Activated naive CD4-positive, alpha-beta T cell treated with anti-CD3 and anti-CD28 coated beads, Interleukin-2, amount 50 U/mL, for 24 hours (primary cell): ENCODE measurements around the gene WLS.

ENCODE experiments used
- H3K27ac Mint-ChIP-seq: one replicate; pipeline ENCODE4 v1.8.0; 2021; ENCODE audit warnings: mild to moderate bottlenecking, mixed read lengths
- H3K27me3 Mint-ChIP-seq: one replicate; pipeline ENCODE4 v1.8.0; 2021; ENCODE audit warnings: mixed read lengths
- H3K36me3 Mint-ChIP-seq: one replicate; pipeline ENCODE4 v1.8.0; 2021; ENCODE audit warnings: mixed read lengths
- H3K4me1 Mint-ChIP-seq: one replicate; pipeline ENCODE4 v1.8.0; 2021; ENCODE audit warnings: mixed read lengths
- H3K4me3 Mint-ChIP-seq: one replicate; pipeline ENCODE4 v1.8.0; 2021; ENCODE audit warnings: mild to moderate bottlenecking, mixed read lengths
- H3K9me3 Mint-ChIP-seq: one replicate; pipeline ENCODE4 v1.8.0; 2021; ENCODE audit warnings: mixed read lengths

The WLS gene

GRCh38 chr1:68145418-68146126 is 86.8 kb downstream of the WLS start:
- no peaks in the 10 kb centered on the region for H3K27me3 Mint-ChIP-seq
- no peaks in the 10 kb centered on the region for H3K9me3 Mint-ChIP-seq
- no peaks in the 10 kb centered on the region for H3K36me3 Mint-ChIP-seq
- H3K27ac Mint-ChIP-seq, result no peak overlapping the region
- H3K4me3 Mint-ChIP-seq, result no peak overlapping the region
- H3K4me1 Mint-ChIP-seq, result no peaks in the 10 kb centered on the region

- H3K36me3 Mint-ChIP-seq, result no peaks in the 10 kb centered on the region
- no peak overlapping the region for H3K4me3 Mint-ChIP-seq
- no peaks in the 10 kb centered on the region for H3K27me3 Mint-ChIP-seq
- H3K4me1 Mint-ChIP-seq, result no peaks in the 10 kb centered on the region
- H3K9me3 Mint-ChIP-seq, result no peaks in the 10 kb centered on the region
- no peak overlapping the region for H3K27ac Mint-ChIP-seq
Measured at GRCh38 chr1:68144856-68145255, 87.5 kb downstream of the WLS start.

GRCh38 chr1:68143633-68144032 is 88.7 kb downstream of the WLS start:
- Mint-ChIP-seq H3K36me3 (no peaks in the 10 kb centered on the region), H3K4me3 (no peak overlapping the region), H3K27me3 (no peaks in the 10 kb centered on the region), H3K27ac (no peak overlapping the region), H3K4me1 (no peaks in the 10 kb centered on the region), H3K9me3 (no peaks in the 10 kb centered on the region)

- Mint-ChIP-seq H3K9me3 (no peaks in the 10 kb centered on the region), H3K4me3 (no peak overlapping the region), H3K4me1 (no peaks in the 10 kb centered on the region), H3K36me3 (no peaks in the 10 kb centered on the region), H3K27ac (no peak overlapping the region), H3K27me3 (no peaks in the 10 kb centered on the region)
Measured at GRCh38 chr1:68142461-68142860, 89.9 kb downstream of the WLS start.

- Mint-ChIP-seq H3K27me3 (no peaks in the 10 kb centered on the region), H3K27ac (no peak overlapping the region), H3K36me3 (no peaks in the 10 kb centered on the region), H3K9me3 (no peaks in the 10 kb centered on the region), H3K4me3 (no peak overlapping the region), H3K4me1 (no peaks in the 10 kb centered on the region)
Measured at GRCh38 chr1:68142036-68142435, 90.3 kb downstream of the WLS start.

GRCh38 chr1:68141071-68142021 is 91.0 kb downstream of the WLS start:
- Mint-ChIP-seq H3K36me3 (no peaks in the 10 kb centered on the region), H3K27me3 (no peaks in the 10 kb centered on the region), H3K4me3 (no peak overlapping the region), H3K27ac (no peak overlapping the region), H3K9me3 (no peaks in the 10 kb centered on the region), H3K4me1 (no peaks in the 10 kb centered on the region)

GRCh38 chr1:68140536-68140935 is 91.8 kb downstream of the WLS start:
- no peaks in the 10 kb centered on the region for H3K36me3 Mint-ChIP-seq

GRCh38 chr1:68136187-68136586 is 96.1 kb downstream of the WLS start:
- no peak overlapping the region for H3K4me3 Mint-ChIP-seq
- H3K9me3 Mint-ChIP-seq, result no peaks in the 10 kb centered on the region
- H3K27ac Mint-ChIP-seq, result no peak overlapping the region
- no peaks in the 10 kb centered on the region for H3K4me1 Mint-ChIP-seq
- peaks cover 1% of the 10 kb centered on the region for H3K27me3 Mint-ChIP-seq
- no peaks in the 10 kb centered on the region for H3K36me3 Mint-ChIP-seq

More at GRCh38 chr1:68140536-68140935, 91.8 kb downstream of the WLS start:
- no peaks in the 10 kb centered on the region for H3K4me1 Mint-ChIP-seq
- H3K9me3 Mint-ChIP-seq, result no peaks in the 10 kb centered on the region
- H3K27ac Mint-ChIP-seq, result no peak overlapping the region
- H3K4me3 Mint-ChIP-seq, result no peak overlapping the region
- H3K27me3 Mint-ChIP-seq, result no peaks in the 10 kb centered on the region

GRCh38 chr1:68132426-68133130 is 99.7 kb downstream of the WLS start:
- H3K4me1 Mint-ChIP-seq, result no peaks in the 10 kb centered on the region
- no peaks in the 10 kb centered on the region for H3K9me3 Mint-ChIP-seq
- H3K27ac Mint-ChIP-seq, result no peak overlapping the region
- H3K36me3 Mint-ChIP-seq, result no peaks in the 10 kb centered on the region
- peaks cover 1% of the 10 kb centered on the region for H3K27me3 Mint-ChIP-seq
- no peak overlapping the region for H3K4me3 Mint-ChIP-seq

- Mint-ChIP-seq H3K36me3 (no peaks in the 10 kb centered on the region), H3K4me1 (no peaks in the 10 kb centered on the region), H3K9me3 (no peaks in the 10 kb centered on the region), H3K4me3 (no peak overlapping the region), H3K27me3 (peaks cover 1% of the 10 kb centered on the region), H3K27ac (no peak overlapping the region)
Measured at GRCh38 chr1:68131261-68131660, 101.1 kb downstream of the WLS start.

- H3K27me3 Mint-ChIP-seq, result peaks cover 1% of the 10 kb centered on the region
- H3K4me1 Mint-ChIP-seq, result no peaks in the 10 kb centered on the region
- H3K27ac Mint-ChIP-seq, result no peak overlapping the region
- H3K9me3 Mint-ChIP-seq, result no peaks in the 10 kb centered on the region
- no peaks in the 10 kb centered on the region for H3K36me3 Mint-ChIP-seq
- H3K4me3 Mint-ChIP-seq, result no peak overlapping the region
Measured at GRCh38 chr1:68129536-68130250, 102.6 kb downstream of the WLS start.

- no peaks in the 10 kb centered on the region for H3K9me3 Mint-ChIP-seq
- H3K27me3 Mint-ChIP-seq, result peaks cover 1% of the 10 kb centered on the region
- H3K4me3 Mint-ChIP-seq, result no peak overlapping the region
- H3K27ac Mint-ChIP-seq, result no peak overlapping the region
- H3K4me1 Mint-ChIP-seq, result no peaks in the 10 kb centered on the region
- H3K36me3 Mint-ChIP-seq, result no peaks in the 10 kb centered on the region
Measured at GRCh38 chr1:68128820-68129219, 103.5 kb downstream of the WLS start.

- Mint-ChIP-seq H3K36me3 (no peaks in the 10 kb centered on the region), H3K9me3 (no peaks in the 10 kb centered on the region), H3K27me3 (peaks cover 1% of the 10 kb centered on the region), H3K4me1 (no peaks in the 10 kb centered on the region), H3K4me3 (no peak overlapping the region), H3K27ac (no peak overlapping the region)
Measured at GRCh38 chr1:68128157-68128556, 104.2 kb downstream of the WLS start.

- no peak overlapping the region for H3K27ac Mint-ChIP-seq
- H3K36me3 Mint-ChIP-seq, result no peaks in the 10 kb centered on the region
- no peak overlapping the region for H3K4me3 Mint-ChIP-seq
- H3K4me1 Mint-ChIP-seq, result peaks cover 4% of the 10 kb centered on the region
- H3K9me3 Mint-ChIP-seq, result no peaks in the 10 kb centered on the region
- H3K27me3 Mint-ChIP-seq, result peaks cover 4% of the 10 kb centered on the region
Measured at GRCh38 chr1:68121536-68121935, 110.8 kb downstream of the WLS start.

- Mint-ChIP-seq H3K9me3 (no peaks in the 10 kb centered on the region), H3K4me3 (no peak overlapping the region), H3K36me3 (no peaks in the 10 kb centered on the region), H3K27me3 (peaks cover 4% of the 10 kb centered on the region), H3K4me1 (peaks cover 4% of the 10 kb centered on the region), H3K27ac (no peak overlapping the region)
Measured at GRCh38 chr1:68120136-68120791, 112.1 kb downstream of the WLS start.
